Ovary (tissue), 3 donors: ENCODE results near the gene EYA2.

ENCODE experiments used
- CTCF ChIP-seq, 3 donors: fragments of 450-650 bp in 2 of 3; fragments of 200-600 bp in 1 of 3; IDR thresholded peaks; one replicate each; pipeline versions ENCODE4 v1.5.1 to v1.8.0; 2016 to 2022; ENCODE audit warnings: antibody characterized with exemption in 3 of 3, mild to moderate bottlenecking in 1 of 3
- POLR2A ChIP-seq: fragments of 450-650 bp; IDR thresholded peaks from one replicate; pipeline ENCODE4 v1.6.1; 2017; ENCODE audit warnings: antibody characterized with exemption, mild to moderate bottlenecking, moderate library complexity
- donor health status: DM: no; HTN: no; CAD: no.

GRCh38 chr20:46984405-46984804, 89.8 kb downstream of the EYA2 start:
- no peak for TF ChIP-seq CTCF (IDR thresholded peaks at IDR 0.05)
- TF ChIP-seq POLR2A, result no peak
